ENCODE measurements around the gene NAA80.
A peak's percentile ranks its signal among the peaks of the same experiment; 100 is the strongest.

Gene NAA80

DNA sequence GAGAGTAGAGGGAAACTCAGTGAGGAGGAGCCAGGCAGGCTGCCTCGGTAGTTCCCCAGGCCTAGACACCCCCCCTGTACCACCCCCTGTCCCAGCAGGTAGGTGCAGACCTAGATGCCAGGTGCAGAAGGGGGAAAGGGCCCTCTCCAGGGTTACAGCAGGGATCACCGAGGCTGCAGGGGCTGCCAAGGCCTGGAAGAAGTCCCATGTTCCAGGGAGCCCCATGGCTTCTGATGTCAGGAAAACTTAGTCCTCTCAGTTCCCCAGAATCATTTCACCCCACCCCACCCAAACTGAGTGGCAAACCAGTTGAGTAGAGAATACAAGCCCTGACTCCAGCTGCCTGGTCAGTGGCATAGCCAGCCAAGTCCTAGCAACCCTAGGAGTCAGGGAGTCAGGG, 37.7 kb downstream of the NAA80 start:
- TF ChIP-seq, protein P1, sequence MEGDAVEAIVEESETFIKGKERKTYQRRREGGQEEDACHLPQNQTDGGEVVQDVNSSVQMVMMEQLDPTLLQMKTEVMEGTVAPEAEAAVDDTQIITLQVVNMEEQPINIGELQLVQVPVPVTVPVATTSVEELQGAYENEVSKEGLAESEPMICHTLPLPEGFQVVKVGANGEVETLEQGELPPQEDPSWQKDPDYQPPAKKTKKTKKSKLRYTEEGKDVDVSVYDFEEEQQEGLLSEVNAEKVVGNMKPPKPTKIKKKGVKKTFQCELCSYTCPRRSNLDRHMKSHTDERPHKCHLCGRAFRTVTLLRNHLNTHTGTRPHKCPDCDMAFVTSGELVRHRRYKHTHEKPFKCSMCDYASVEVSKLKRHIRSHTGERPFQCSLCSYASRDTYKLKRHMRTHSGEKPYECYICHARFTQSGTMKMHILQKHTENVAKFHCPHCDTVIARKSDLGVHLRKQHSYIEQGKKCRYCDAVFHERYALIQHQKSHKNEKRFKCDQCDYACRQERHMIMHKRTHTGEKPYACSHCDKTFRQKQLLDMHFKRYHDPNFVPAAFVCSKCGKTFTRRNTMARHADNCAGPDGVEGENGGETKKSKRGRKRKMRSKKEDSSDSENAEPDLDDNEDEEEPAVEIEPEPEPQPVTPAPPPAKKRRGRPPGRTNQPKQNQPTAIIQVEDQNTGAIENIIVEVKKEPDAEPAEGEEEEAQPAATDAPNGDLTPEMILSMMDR (IDR thresholded peaks at IDR 0.05; ENCODE audit: borderline replicate concordance, control extremely low read depth, extremely low read depth, insufficient read depth, missing control alignments): no peak
- in situ Hi-C loops (cut with MboI; ENCODE audit: low sequenced_read_pairs, unreplicated experiment): no loop called here
- no peak for DNase-seq (ENCODE audit: low spot score)

DNA sequence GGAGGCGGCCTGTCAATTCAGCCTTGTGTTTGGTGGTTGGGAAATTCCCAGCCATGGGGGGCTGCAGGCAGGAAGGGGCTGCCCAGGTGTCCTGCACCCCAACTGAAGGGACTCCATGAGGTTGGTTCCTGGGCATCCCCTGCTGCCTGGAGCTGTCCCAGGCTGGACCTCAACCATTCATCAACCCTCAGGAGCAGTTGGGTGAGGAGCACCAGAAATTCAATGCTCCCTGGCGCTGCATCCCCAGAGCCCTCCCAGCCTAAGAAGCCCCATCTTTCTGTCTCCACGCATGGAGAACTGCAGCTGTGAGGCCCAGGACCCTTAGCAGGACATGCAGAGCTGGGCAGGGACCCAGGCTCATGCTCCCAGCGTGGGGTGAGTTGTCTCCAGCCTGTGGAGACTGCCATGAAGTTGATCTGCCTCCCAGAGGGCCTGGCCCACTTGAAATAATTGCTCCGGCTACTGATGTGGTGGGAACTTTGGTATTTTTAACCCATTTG, 38.2 kb downstream of the NAA80 start:
- DNase-seq (ENCODE audit: low spot score): no peak
- in situ Hi-C loops (cut with MboI; ENCODE audit: low sequenced_read_pairs, unreplicated experiment): no loop called here
- TF ChIP-seq, protein P1 (IDR thresholded peaks at IDR 0.05; ENCODE audit: borderline replicate concordance, control extremely low read depth, extremely low read depth, insufficient read depth, missing control alignments): no peak

DNA sequence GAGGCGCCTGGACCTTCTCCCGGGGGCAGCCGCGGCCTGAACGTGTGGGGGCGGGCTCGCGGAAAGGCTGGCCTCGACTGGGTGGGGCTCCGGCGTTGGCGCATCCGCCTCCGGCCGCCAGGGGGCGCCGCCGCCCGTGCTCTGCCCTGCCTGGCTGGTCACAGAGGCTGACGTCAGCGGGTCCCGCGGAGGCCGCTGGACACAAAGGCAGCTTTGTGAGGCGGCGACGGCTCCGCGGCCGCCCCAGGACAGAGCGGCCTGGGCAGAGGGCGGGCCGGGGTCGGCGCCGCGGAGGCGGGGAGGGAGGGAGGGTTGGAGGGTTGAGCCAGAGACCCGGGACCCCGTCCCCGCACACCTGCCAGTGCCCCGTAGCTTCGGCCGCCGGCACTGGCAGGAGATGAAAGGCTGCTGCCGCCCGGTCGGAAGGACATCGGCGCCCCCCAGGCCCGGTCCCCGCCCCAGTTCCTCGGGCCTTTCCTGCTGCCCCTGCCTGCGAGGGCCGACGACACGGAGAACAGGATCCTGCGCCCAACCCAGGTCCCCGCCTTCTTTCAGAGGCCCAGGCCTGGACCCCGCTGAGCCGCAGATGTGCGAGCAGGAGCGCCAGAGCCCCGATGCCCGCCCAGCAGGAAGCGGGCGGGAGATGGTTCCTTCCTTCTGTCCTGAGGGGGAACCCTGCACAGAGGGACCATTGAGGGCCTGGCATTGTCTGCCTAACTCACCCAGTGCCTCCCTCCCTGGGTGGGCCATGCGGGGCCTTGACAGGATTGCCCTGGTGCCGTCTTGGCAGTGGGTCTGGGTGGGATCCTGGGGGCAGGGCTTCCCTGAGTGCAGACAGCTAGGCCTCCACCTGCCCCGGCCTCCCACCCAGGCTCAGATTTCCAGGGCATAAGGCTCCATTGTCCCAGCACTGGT, 38.9 kb downstream of the NAA80 start:
- peak; percentile 99 for DNase-seq (ENCODE audit: low spot score)
- in situ Hi-C loops (cut with MboI; ENCODE audit: low sequenced_read_pairs, unreplicated experiment): no loop called here

DNA sequence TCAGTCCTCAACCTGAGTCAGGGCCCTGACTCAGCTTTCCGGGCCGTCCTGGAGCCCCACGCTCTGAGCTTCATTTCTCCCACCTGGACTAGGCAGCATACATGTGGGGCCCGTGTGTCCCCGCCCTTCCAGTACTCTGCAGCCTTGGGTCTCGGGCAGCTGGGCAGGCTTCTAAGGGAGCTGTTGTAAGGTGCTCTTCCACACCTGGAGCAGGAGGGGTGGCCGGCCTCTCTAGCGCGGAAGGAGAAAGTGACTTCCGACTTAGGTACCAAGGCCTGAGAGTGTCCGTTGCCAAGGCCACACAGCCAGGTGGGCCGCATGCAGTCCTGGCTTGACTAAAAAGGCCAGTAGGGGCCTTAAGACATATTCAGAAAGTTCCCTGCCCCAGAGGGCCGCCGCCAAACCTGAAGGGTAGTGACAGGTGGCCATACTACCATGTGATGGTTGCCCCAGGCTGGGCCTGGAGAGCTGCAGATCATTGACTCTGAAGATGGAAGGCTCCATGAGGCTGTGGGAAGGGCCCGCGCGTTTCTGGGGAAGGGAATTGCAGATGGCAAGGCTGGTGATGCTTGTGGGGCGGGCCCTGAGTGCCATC, 39.7 kb downstream of the NAA80 start:
- DNase-seq (ENCODE audit: low spot score): no peak
- TF ChIP-seq, protein P1 (IDR thresholded peaks at IDR 0.05; ENCODE audit: borderline replicate concordance, control extremely low read depth, extremely low read depth, insufficient read depth, missing control alignments): no peak
- in situ Hi-C loops (cut with MboI; ENCODE audit: low sequenced_read_pairs, unreplicated experiment): no loop called here

More for the DNA sequence above, 38.9 kb downstream of the NAA80 start:
- TF ChIP-seq, protein P1 (IDR thresholded peaks at IDR 0.05; ENCODE audit: borderline replicate concordance, control extremely low read depth, extremely low read depth, insufficient read depth, missing control alignments): peak; percentile 99

DNA sequence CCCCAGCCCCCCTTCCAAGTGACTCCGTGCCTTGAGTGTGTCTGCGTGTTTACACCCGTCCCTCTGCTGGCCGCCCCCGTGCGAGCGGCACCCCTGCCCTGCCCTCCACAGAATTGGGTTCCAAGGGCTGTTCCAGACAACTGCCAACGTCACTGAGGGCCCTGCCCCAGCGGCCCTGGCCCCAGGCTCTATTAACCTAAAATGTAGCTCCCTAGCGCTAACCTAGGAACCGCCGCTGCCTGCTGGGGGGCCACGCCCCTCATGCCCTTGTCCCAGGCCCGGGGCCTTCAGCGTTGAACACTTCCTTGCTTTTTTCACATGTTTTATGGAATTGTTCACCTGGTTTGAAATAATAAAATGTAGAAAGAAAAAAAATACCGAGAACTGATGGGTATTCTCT, 40.2 kb downstream of the NAA80 start:
- TF ChIP-seq, protein P1 (IDR thresholded peaks at IDR 0.05; ENCODE audit: borderline replicate concordance, control extremely low read depth, extremely low read depth, insufficient read depth, missing control alignments): no peak
- DNase-seq (ENCODE audit: low spot score): no peak
- in situ Hi-C loops (cut with MboI; ENCODE audit: low sequenced_read_pairs, unreplicated experiment): no loop called here

DNA sequence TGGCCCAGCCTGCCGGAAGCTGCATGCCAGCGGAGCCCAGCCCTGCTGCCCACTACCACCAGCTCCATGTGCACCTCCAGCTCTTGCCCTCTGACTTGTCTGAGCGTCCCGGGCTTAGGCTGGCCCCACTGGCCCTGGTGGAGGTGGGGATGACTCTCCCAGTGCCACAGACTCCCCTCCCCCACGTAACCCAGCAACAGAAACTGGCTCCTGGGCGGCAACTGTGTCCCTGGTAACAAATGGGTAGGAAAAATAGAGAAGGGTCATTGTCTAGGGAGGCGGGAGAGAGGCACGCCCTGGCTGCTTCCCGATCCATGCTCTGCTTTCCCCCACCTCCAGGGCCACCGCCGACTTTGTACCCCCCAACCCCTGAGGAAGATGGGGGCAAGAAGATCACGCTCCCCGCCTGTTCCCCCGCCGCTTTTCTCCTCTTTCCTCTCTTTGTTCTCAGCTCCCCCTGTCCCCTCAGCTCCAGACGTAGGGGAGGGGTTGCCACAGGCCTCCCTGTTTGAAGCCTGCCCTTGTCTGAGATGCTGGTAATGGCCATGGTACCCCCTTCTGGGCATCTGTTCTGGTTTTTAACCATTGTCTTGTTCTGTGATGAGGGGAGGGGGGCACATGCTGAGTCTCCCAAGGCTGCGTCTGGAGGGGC, 41.0 kb downstream of the NAA80 start:
- TF ChIP-seq, protein P1 (IDR thresholded peaks at IDR 0.05; ENCODE audit: borderline replicate concordance, control extremely low read depth, extremely low read depth, insufficient read depth, missing control alignments): no peak
- in situ Hi-C loops (cut with MboI; ENCODE audit: low sequenced_read_pairs, unreplicated experiment): no loop called here
- DNase-seq (ENCODE audit: low spot score): no peak

Data from GM13976 (cell line).